Epithelial cell of esophagus (primary cell): Measurements from ENCODE around the gene TCERG1L.

ENCODE experiments used
- DNase-seq: peaks from one replicate; pipeline ENCODE4 v3.0.0; 2010; ENCODE audit warnings: low read depth
- H3K4me3 ChIP-seq: 2 replicates; pipeline ENCODE4 v1.5.1; 2011; ENCODE audit warnings: mild to moderate bottlenecking, low read length, control low read depth
- CTCF ChIP-seq: IDR thresholded peaks from 2 replicates; pipeline ENCODE4 v1.5.1; 2011; ENCODE audit warnings: low read depth, mild to moderate bottlenecking, low read length, control low read depth, inconsistent platforms; ENCODE audit not compliant: insufficient read depth; ENCODE audit errors: missing control alignments

TCERG1L gene

GRCh38 chr10:131056781-131057180 lies 254.7 kb downstream of the TCERG1L start:
- TF ChIP-seq CTCF = no peak
- DNase-seq = no peak
- no peak overlapping the region for H3K4me3 ChIP-seq

- no peak for DNase-seq
- no peak for TF ChIP-seq CTCF
- no peak overlapping the region for H3K4me3 ChIP-seq
These were observed 255.4 kb downstream of the TCERG1L start for GRCh38 chr10:131056091-131056579.

GRCh38 chr10:131055437-131055836 lies 256.1 kb downstream of the TCERG1L start:
- TF ChIP-seq CTCF = no peak
- H3K4me3 ChIP-seq = no peak overlapping the region
- DNase-seq = no peak

- no peak for DNase-seq
- no peak overlapping the region for H3K4me3 ChIP-seq
- no peak for TF ChIP-seq CTCF
These were observed 258.3 kb downstream of the TCERG1L start for GRCh38 chr10:131053192-131053591.

GRCh38 chr10:131050162-131050766 lies 261.3 kb downstream of the TCERG1L start:
- no peak for DNase-seq
- TF ChIP-seq CTCF = no peak
- no peak overlapping the region for H3K4me3 ChIP-seq

- no peak overlapping the region for H3K4me3 ChIP-seq
- DNase-seq = no peak
- no peak for TF ChIP-seq CTCF
These were observed 262.5 kb downstream of the TCERG1L start for GRCh38 chr10:131049016-131049415.

- no peak for TF ChIP-seq CTCF
- no peak for DNase-seq
- H3K4me3 ChIP-seq = no peak overlapping the region
These were observed 262.9 kb downstream of the TCERG1L start for GRCh38 chr10:131048606-131049005.
